ENCODE data around the gene FHIT. TPM values are rescaled to one million over a fixed set of nuclear protein-coding genes. Genes with fewer than 3 reads are reported as not detected.

The FHIT gene
- total RNA-seq, 2 experiments from 2014 or later, result 7.6 to 7.9 TPM

GRCh38 chr3:60176614-60177013 is 1074.6 kb downstream of the FHIT start:
- TF ChIP-seq CTCF (IDR thresholded peaks at IDR 0.05), result no peak
- ATAC-seq, result no peak
- intact Hi-C loops (cut with micrococcal nuclease), result no loop called here
- Mint-ChIP-seq H3K4me3 (no peak overlapping the region), H3K27ac (no peak overlapping the region), H3K9me3 (no peaks in the 10 kb centered on the region), H3K36me3 (ENCODE audit: low read depth) (no peaks in the 10 kb centered on the region), H3K27me3 (no peaks in the 10 kb centered on the region), H3K4me1 (ENCODE audit: low read depth) (peaks cover 5% of the 10 kb centered on the region)
- DNase-seq, result no peak
- CTCF ChIA-PET, result no interaction called here
- POLR2A ChIA-PET, result no interaction called here

- intact Hi-C loops (cut with micrococcal nuclease), result no loop called here
- Mint-ChIP-seq H3K9me3 (no peaks in the 10 kb centered on the region), H3K27me3 (no peaks in the 10 kb centered on the region), H3K4me1 (ENCODE audit: low read depth) (peaks cover 9% of the 10 kb centered on the region), H3K27ac (no peak overlapping the region), H3K36me3 (ENCODE audit: low read depth) (no peaks in the 10 kb centered on the region), H3K4me3 (no peak overlapping the region)
- ChIA-PET POLR2A (no interaction called here), CTCF (interaction anchor here (0.5 kb wide), 1 partner anchor 91 kb away, joined by 3 read pairs; no protein-coding TSS in a partner anchor)
- TF ChIP-seq CTCF (IDR thresholded peaks at IDR 0.05), result no peak
- ATAC-seq (peak; percentile 56), DNase-seq (no peak)
These were observed 1075.6 kb downstream of the FHIT start for GRCh38 chr3:60175680-60176079.

- H3K27ac Mint-ChIP-seq, result no peak overlapping the region
- CTCF ChIA-PET, result no interaction called here
- intact Hi-C loops (cut with micrococcal nuclease), result no loop called here
- no peaks in the 10 kb centered on the region for H3K27me3 Mint-ChIP-seq
- POLR2A ChIA-PET, result no interaction called here
- peaks cover 4% of the 10 kb centered on the region for H3K4me1 Mint-ChIP-seq (ENCODE audit: low read depth)
- ATAC-seq, result no peak
- H3K9me3 Mint-ChIP-seq, result no peaks in the 10 kb centered on the region
- no peak for TF ChIP-seq CTCF (IDR thresholded peaks at IDR 0.05)
- H3K4me3 Mint-ChIP-seq, result no peak overlapping the region
- no peak for DNase-seq
- no peaks in the 10 kb centered on the region for H3K36me3 Mint-ChIP-seq (ENCODE audit: low read depth)
These were observed 1081.5 kb downstream of the FHIT start for GRCh38 chr3:60169755-60170154.

GRCh38 chr3:60167186-60167585 is 1084.1 kb downstream of the FHIT start:
- CTCF ChIA-PET, result no interaction called here
- Mint-ChIP-seq H3K27me3 (no peaks in the 10 kb centered on the region), H3K36me3 (ENCODE audit: low read depth) (no peaks in the 10 kb centered on the region), H3K27ac (no peak overlapping the region), H3K4me3 (no peak overlapping the region), H3K4me1 (ENCODE audit: low read depth) (peaks cover 4% of the 10 kb centered on the region), H3K9me3 (no peaks in the 10 kb centered on the region)
- intact Hi-C loops (cut with micrococcal nuclease), result no loop called here
- TF ChIP-seq CTCF (IDR thresholded peaks at IDR 0.05), result no peak
- ATAC-seq, result no peak
- POLR2A ChIA-PET, result no interaction called here
- no peak for DNase-seq

GRCh38 chr3:60160822-60161748 is 1090.2 kb downstream of the FHIT start:
- Mint-ChIP-seq H3K9me3 (no peaks in the 10 kb centered on the region), H3K36me3 (ENCODE audit: low read depth) (no peaks in the 10 kb centered on the region), H3K4me3 (no peak overlapping the region), H3K4me1 (ENCODE audit: low read depth) (peaks cover 4% of the 10 kb centered on the region), H3K27me3 (no peaks in the 10 kb centered on the region), H3K27ac (no peak overlapping the region)
- no peak for ATAC-seq
- POLR2A ChIA-PET, result no interaction called here
- CTCF ChIA-PET, result no interaction called here
- TF ChIP-seq CTCF (IDR thresholded peaks at IDR 0.05), result no peak
- intact Hi-C loops (cut with micrococcal nuclease), result no loop called here
- no peak for DNase-seq

Data from activated CD8-positive, alpha-beta T cell treated with anti-CD3 and anti-CD28 coated beads for 36 hours (primary cell).